ENCODE data around the gene PHF5A.

The PHF5A gene, protein sequence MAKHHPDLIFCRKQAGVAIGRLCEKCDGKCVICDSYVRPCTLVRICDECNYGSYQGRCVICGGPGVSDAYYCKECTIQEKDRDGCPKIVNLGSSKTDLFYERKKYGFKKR

DNA sequence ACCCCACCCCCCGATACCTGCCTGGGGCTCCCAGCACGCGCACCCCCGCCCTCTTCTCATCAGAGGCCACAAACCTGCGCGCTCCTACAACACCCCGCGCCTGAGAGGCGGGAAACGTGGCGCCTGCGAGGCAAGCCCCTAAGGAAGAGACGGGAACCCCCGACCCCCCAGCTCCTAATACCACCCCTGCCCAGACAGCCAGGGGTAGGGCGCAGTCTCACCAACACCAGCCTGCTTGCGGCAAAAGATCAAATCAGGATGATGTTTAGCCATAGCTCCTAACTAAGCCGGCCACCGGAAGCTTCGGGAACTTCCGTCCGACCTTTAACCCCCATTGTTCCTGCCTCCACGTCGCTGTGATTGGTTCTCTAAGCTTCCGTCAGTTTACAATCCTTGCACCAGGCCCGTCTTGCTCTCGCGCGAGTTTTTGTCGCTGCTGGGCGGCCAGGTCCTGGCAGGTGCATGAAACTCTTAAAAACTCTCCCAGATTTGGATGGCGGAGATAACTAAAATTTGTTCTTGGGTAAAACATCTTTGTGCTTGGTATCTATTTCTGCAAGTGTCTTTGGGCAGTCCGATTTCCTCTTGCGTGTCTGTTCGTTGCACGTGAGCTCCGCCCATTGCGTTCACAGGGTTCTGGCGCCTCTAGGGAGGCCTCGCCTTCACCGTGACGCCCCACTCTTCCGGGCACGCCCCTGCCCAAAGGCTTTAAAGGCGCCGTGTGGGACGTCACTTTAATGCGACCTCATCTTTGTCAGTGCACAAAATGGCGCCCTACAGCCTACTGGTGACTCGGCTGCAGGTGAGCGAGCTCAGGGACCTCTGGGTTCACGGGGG, at the start of gene PHF5A, which contains the start of gene ACO2:
PHF5A (minus strand) TSS at position 312 of the 837 bp plus-strand sequence; CDS start at position 273, 39 bp downstream.
ACO2 (plus strand) TSS at position 737 of the 837 bp plus-strand sequence; CDS start at position 767, 30 bp downstream.
- DNase-seq (ENCODE audit: low spot score) = peak; percentile 98

DNA sequence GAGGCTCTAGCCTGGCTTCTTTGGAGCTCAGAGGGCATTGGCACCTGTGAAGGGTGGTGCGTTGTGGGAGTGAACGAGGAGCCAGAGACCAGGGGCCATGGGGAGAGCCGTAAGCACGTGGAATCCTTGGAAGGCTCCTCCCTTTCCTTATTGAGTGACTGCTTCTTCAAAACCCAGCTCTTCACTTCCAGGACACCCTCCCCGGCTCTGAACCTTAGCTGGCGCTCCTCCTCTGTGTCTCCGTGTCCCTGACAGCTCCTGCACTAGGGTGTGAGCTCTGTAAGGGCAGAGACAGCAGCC, 49.5 kb upstream of the PHF5A start:
- DNase-seq (ENCODE audit: low spot score) = no peak

DNA sequence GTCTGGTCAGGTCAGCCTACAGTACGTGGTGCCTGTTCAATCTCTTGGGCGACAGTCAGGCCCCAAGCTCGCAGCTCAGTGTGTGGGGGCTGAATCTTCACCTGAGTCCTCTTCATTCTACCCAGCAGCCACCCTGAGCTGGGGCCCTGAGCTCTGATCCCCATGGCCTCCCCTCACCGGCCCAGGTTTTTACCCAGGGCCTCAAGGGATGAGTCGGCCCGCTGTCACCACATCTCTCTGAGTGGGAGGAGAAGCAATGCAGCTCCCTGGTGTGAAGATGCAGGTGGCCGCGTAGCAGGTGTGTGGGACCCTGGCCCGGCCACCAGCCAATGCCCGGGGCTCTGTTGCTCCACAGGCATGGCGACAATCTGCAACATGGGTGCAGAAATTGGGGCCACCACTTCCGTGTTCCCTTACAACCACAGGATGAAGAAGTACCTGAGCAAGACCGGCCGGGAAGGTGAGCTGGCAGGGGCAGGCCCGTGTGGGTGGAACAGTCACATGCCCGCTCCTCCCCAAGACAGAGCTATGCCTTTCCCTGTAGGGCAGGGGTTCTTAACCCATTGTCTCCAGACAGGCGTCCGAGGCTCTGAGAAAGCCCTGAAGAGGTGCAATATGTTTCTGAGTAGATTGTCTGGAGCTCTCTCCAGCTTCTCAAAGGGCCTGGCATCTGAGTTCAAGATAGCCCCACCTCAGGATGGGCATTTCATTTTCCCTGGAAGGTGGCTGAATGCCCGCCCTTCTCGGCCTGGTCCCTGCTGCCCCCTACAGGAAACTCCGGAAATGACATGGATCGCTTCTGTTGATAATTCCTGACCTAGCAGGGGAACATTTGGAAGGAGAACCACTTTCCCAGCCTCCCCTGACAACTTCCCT, 48.9 kb upstream of the PHF5A start:
- peak; percentile 82 for DNase-seq (ENCODE audit: low spot score)

DNA sequence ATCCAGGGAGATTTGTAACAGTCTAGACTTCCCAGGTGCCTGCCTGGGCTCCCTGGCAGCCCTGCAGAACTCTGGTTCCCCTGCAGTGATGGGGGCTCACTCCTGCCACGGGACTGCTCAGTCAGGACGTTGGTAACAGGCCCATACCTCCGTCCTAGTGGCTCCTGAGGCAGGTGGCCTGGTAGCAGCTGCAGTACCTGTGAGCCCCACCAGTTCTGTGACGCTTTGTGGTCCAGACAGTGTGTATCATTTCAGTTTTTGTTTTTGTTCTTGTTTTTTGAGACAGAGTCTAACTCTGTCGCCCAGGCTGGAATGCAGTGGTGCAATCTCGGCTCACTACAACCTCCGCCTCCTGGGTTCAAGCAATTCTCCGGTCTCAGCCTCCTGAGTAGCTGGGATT, 48.0 kb upstream of the PHF5A start:
- DNase-seq (ENCODE audit: low spot score) = no peak

DNA sequence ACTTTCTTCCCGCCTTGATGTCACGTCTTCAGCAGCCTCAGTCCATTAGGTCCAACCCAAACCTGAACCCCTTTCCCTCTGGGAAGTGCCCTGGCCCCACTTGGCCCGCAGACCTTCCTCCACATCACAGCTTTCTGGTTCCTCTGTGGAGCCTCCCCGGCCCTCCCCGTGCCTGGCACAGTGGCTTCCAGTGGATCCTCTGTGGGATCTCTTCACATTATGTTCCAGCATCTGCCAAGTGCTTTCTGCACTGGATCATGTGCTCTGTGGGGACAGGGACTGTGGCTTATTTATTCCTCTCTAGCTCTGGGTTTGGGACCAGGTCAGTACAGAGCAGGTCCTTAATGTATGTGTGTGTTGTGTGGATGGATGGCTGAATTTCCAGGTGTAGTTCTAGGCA, 44.9 kb upstream of the PHF5A start:
- peak; percentile 74 for DNase-seq (ENCODE audit: low spot score)

DNA sequence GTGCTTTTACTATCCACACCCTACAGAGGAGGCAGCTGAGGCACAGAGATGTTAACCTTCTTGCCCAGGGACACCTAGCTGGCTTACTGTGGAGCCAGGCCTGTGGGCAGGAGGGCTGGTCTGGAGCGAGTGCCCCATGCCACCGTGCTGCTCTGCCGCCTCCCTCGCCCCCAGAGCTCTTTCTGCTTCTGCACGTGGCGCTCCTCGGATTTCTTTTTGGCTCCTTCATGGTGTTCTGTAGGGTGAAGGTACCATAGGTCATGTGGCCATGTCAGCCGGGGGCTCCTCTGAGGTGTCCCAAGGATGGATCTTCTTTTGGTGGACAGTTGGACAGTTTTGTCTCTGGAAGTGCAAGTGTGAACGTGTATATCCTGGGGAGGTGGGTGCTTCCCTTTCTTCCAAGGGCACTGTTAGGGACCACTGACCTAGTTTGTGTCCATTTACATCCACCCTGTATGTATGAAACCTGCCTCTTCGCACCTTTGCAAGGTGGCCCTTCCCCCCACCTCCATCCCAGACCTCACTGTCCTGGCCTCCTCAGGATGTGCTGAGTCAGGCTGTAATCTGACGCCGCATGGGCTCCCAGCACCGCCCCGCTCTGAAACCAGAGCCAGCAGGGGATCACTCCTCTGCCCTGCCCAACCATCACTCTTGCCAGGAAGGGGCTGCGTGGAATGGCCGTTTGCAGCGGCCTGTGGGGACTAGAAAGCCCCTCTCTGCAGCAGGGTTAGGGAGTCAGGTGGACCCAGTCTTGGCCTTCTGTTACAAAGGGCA, 44.1 kb upstream of the PHF5A start:
- no peak for DNase-seq (ENCODE audit: low spot score)

DNA sequence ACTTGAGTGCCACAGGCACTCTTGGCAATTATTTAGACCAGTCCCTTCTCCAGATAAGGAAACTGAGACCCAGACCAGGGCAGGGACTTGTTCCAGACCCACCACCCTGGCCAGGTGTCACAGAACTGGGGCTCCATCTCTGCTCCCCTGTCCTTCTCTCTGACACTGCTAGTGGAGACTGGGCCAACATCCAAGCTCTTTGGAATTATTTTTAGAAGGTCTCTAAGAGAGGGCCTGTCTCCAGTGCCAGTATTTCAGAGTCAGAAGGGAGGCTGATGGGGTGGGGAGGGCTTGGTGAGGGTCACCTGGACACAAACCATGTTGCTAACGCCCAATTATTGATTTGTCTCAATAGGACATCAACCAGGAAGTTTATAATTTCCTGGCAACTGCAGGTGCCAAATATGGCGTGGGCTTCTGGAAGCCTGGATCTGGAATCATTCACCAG, 43.1 kb upstream of the PHF5A start:
- DNase-seq (ENCODE audit: low spot score) = no peak

DNA sequence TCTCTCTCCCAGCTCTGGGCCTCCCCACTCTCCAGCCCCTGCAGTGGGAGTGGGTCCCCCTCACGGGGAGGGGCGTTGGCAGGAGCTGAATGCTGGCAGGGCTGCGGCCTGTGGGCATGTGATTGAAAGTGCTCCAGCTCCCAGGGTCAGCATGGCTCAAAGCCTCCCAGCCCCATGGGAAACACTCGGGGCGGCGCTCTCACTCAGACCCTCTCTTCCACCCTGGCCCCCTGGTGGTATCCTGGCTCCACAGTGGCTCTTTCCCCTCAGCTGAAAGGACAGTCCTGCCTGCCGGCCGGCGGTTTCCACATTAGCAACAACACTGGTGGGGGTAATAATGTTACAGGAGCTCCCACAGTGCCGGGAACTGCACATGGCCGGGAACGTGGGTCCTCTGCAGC, 40.3 kb upstream of the PHF5A start:
- DNase-seq (ENCODE audit: low spot score) = peak; percentile 92

DNA sequence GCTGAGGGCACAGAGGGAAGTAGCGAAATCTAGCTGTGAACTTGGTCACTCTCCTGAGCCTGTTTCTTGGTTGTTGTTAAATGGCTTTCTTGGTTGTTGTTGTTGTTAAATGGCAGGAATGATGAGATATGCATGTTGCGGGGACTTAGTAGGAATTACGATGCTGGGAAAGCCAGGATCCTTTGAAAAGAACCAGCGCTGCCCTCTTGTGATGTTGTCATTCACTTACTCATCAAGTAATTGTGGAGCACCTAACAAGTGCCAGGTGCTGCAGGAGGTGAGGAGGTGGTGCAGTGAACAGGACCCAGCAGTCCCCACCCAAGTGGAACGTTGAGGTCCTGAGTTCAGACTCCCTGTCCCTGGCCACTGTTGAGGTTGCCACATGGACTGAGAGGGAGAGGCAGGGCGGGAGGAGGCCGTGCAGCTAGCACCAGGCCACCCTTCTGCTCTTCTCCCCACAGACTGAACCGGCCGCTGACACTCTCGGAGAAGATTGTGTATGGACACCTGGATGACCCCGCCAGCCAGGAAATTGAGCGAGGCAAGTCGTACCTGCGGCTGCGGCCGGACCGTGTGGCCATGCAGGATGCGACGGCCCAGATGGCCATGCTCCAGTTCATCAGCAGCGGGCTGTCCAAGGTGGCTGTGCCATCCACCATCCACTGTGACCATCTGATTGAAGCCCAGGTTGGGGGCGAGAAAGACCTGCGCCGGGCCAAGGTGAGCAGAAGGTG, 39.0 kb upstream of the PHF5A start:
- DNase-seq (ENCODE audit: low spot score) = no peak

DNA sequence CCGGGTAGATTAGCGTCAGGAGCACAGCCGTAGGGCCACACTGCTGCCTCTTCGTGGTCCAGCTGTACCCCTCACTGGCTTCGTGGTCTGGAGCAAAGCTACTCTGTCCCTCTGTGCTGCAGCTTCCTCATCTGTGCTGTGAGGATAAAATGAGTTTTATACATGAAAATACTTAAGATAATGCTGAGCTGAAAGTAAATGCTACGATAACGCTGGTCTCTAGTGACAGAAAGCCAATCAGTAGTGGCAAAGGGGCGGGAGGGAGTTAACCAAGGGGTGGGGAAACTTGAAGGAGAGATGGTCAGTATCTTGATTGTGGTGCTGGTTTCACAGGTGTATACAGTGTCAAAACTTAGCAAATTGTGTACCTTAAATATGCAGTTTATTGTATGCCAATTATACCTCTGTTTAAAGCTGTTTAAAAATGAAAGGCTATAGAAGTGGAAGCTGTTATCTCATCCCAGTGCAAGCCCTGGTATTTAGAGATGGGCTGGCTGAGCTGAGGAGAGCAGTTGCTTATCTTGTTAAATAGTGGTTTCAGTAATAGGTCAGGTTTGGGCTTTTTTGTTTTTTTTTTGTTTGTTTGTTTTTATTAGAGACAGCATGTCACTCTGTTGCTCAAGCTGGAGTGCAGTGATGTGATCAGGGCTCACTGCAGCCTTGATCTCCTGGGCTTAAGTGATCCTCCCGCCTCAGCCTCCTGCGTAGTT, 37.2 kb upstream of the PHF5A start:
- DNase-seq (ENCODE audit: low spot score) = no peak

DNA sequence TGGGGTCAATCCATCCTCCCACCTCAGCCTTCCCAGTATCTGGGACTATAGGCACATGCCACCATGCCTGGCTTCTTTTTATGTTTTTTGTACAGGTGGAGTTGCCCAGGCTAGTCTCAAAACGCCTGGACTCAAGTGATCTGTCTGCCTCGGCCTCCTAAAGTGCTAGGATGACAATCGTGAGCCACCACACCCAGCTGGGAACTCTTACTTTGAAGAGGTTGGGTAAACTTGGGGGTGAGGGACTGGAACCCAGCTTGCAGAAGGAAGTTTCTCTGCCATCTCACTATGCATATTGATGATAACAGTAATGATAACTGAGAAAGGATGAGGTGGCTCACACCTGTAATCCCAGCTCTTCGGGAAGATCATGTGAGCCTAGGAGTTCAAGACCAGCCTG, 36.3 kb upstream of the PHF5A start:
- no peak for DNase-seq (ENCODE audit: low spot score)

DNA sequence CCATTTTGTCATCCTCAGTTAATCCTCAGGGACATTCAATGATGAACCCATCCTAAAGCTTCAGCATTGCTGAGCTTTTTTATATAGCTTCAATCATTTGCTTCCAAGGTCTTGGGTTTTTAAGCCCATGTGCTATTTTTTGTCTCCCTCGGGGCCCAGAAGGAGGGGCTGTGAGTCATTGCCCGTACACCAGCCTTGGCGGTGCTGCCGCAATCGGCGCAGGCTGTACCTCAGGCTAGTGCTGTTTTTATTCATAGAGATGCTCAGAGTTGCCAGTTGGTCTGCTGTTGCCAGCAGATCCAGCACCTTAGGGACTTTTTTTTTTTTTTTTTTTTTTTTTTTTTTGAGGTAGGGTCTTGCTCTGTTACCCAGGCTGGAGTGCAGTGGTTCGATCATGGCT, 35.9 kb upstream of the PHF5A start:
- DNase-seq (ENCODE audit: low spot score) = no peak

DNA sequence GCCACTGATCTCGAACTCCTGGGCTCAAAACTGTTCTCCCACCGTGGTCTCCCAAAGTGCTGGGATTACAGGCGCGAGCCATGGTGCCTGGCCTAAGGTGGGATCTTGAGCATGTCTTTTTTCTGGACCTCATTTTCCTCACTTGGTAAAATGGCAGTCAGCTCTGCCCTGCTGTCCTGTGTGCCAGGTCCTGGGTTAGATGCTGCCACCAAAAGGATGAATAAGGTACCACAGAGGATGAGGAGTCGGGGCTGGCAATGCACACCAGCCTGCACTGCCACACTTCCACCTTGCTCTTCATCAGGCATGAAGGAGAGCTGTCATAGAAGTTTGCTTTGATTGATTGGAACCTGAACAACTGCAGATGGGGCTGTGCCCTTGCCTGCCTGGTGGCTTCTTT, 32.7 kb upstream of the PHF5A start:
- no peak for DNase-seq (ENCODE audit: low spot score)

DNA sequence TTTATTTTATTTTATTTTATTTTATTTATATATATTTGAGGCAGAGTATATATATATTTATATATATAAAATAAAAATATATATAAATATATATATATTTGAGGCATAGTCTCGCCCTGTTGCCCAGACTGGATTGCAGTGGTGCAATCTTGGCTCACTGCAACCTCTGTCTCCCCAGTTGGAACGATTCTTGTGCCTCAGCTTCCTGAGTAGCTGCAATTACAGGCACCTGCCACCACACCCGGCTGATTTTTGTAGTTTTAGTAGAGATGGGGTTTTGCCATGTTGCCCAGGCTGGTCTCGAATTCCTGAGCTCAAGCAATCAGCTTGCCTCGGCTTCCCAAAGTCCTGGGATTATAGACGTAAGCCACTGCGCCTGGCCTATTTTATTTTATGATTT, 31.8 kb upstream of the PHF5A start:
- no peak for DNase-seq (ENCODE audit: low spot score)

DNA sequence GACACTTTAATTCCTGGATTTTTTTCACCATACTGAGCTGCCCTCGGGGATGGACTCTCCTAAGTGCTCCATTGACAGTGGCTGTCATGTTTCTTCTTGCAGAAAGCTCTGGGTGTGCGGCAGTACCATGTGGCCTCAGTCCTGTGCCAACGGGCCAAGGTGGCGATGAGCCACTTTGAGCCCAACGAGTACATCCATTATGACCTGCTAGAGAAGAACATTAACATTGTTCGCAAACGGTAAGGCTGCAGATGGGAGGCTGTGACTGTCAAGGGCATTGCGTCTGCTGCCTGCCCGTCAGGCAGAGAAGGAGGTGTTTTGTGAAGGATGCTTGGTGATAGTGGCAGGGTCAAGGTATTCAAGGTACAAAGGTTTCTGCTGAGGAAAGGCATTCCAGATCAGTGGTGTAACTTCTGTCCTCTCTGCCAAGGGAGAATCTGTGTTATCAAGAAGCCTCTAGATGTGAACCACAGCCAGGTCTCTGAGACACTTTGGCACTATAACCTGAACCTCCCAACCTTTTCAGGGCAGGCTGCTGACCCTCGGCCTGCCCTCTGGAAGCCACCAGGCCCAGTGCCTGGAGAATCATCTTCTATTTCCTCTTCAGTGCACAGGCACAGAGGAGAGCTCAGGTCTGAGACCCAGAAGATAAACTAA, 31.3 kb upstream of the PHF5A start:
- no peak for DNase-seq (ENCODE audit: low spot score)

DNA sequence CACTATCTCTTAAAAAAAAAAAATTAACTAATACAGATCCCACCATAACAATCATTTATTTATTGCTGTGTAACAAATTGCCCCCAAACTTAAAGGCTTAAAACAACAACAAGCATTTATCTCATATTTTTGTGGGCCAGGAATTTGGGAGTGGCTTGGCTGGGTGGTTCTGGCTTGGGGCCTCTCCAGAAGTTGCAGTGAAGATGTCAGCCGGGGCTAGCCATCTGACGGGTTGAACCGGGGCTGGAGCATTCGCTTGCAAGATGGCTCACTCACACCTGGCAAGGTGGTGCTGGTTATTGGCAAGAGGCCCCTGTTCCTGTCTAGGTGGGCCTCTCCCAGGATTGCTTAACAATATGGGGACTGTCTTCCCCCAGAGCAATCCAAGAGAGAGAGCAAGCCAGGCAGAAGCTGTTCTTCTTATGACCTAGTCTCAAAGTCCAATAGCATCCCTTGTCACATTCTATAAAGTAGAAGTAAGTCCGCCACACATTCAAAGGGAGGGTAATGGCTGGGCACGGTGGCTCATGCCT, 29.9 kb upstream of the PHF5A start:
- DNase-seq (ENCODE audit: low spot score) = no peak

DNA sequence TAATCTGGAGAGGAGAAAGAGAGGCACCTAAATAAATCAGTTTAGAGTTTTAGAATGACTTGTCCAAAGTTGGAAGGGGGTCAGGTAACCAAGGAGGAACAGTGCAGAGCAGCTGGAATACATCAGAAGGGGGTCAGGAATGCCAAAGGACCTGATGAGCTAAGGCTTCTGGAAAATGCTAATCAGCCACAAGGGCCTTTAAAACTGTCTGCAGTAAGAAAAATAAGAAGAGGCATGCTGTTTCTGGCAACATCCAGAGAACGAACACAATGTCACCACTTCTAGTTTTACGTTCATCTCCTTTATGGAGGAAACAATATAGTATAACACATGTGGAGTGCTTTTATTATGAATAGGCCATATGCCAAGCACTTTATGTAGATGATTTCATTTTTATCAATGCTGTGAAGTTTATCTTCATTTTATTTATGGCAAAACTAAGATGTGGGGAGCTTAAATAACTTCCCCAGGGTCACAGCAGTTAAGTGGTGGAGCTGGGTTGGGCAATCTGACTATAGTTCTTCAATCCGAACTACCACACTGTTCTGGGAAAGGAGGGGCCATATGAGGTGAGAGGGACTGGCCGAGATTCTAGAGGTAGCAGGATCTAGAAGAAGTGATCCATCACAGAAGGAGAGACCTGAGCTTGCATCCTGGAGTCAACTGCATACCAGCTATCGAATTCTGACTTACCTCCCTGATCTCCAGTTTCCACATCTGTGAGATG, 23.0 kb upstream of the PHF5A start:
- DNase-seq (ENCODE audit: low spot score) = no peak

DNA sequence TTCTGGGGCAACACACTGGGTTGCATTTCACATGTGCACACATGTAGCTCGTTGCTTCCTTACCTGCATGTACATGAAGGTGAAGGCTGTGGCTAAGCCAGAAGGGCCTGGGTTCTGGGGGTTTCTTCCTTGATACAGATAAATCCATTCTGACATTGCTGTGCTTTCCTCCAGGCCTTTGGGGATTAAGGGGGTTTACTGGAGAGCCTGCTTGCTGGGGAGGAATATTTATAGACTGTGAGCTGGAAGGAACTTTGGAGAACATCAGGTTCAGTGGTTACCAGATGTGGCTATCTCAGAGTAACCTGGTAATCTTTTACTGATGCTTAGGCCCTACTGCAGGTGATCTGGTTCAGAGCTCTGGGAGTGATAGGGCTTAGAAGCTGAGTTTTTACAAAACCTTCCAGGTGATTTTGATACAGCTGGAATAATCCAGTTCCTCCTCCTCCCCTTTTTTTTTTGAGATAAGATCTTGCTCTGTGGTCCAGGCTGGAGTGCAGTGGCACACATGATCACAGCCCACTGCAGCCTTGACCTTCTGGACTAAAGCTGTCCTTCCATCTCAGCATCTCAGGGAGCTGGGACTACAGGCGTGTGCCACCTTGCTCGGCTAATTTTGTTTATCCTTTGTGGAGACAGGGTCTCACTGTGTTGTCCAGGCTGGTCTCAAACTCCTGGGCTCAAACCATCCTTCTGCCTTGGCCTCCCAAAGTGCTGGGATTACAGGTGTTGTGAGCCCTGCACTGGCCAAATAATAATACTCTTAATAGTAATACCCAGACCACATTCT, 20.3 kb upstream of the PHF5A start:
- DNase-seq (ENCODE audit: low spot score) = no peak

Data from globus pallidus (tissue), 1 donor.